NOMO-1 (cell line): ENCODE measurements around the gene CHRND.
"Not testable (repeated sequence)": the region's sequence is repeated elsewhere in the genome, so short reads cannot be mapped to it uniquely, and the experiment has no call there.

ENCODE experiments used
- DNase-seq, 2 experiments: peaks; one replicate each; lab custom pipeline; 2025; ENCODE audit not compliant: unreplicated experiment in 2 of 2; lab: John Stamatoyannopoulos, UW

CHRND gene

GRCh38 chr2:232570481-232570880 lies 44.5 kb downstream of the CHRND start:
- not testable (repeated sequence) for DNase-seq

GRCh38 chr2:232571026-232571474 lies 45.1 kb downstream of the CHRND start:
- no peak for DNase-seq

GRCh38 chr2:232573042-232573441 lies 47.1 kb downstream of the CHRND start:
- no peak for DNase-seq

GRCh38 chr2:232573771-232574435 lies 47.9 kb downstream of the CHRND start:
- DNase-seq = no peak

GRCh38 chr2:232574674-232575403 lies 48.9 kb downstream of the CHRND start:
- no peak for DNase-seq

- DNase-seq = no peak
Observed at GRCh38 chr2:232575404-232575746, 49.4 kb downstream of the CHRND start.

- DNase-seq = no peak
Observed at GRCh38 chr2:232576995-232577394, 51.0 kb downstream of the CHRND start.

- DNase-seq = no peak
Observed at GRCh38 chr2:232577841-232578240, 51.9 kb downstream of the CHRND start.

GRCh38 chr2:232578626-232579025 lies 52.7 kb downstream of the CHRND start:
- no peak for DNase-seq

- no peak for DNase-seq
Observed at GRCh38 chr2:232580648-232580981, 54.7 kb downstream of the CHRND start.

GRCh38 chr2:232581725-232582124 lies 55.8 kb downstream of the CHRND start:
- DNase-seq = no peak

- no peak for DNase-seq
Observed at GRCh38 chr2:232584238-232584637, 58.3 kb downstream of the CHRND start.
